GM12878 (cell line): ENCODE measurements around the gene GPR146. TPM values are rescaled to one million over a fixed set of nuclear protein-coding genes. Genes with fewer than 3 reads are reported as not detected.
A peak's percentile ranks its signal among the peaks of the same experiment; 100 is the strongest.

ENCODE experiments used
- ATAC-seq: fragments of 200-7000 bp; cut with Tn5 transposase; 3 replicates; pipeline ENCODE4 v1.9.1; 2020; ENCODE audit warnings: mild to moderate bottlenecking, moderate library complexity
- BruUV-seq: library from RNA; stranded (reverse); fragments of 400-500 nt; replicated peaks from 2 replicates; lab custom pipeline; 2021; lab: Mats Ljungman, UMichigan
- CTCF ChIA-PET: fragments of 300-600 bp; sonication (Branson Sonifier 250); formaldehyde crosslinking; extraction: SDS; loops from one replicate; lab custom pipeline; 2021; ENCODE audit warnings: inconsistent platforms; lab: Yijun Ruan, JAX
- POLR2A ChIA-PET: fragments of 350-600 bp; formaldehyde crosslinking; extraction: SDS; loops from one replicate; lab custom pipeline; 2021; ENCODE audit warnings: inconsistent platforms; lab: Charles Lee
- RAD21 ChIA-PET: fragments of 300-600 bp; sonication (Branson Sonifier 250); formaldehyde crosslinking; loops from one replicate; lab custom pipeline; 2023; ENCODE audit warnings: antibody characterized with exemption; ENCODE audit not compliant: unreplicated experiment; lab: Charles Lee
- SMC1A ChIA-PET: fragments of 300-600 bp; sonication (Branson Sonifier 250); formaldehyde crosslinking; loops from one replicate; lab custom pipeline; 2023; ENCODE audit not compliant: unreplicated experiment, uncharacterized antibody; lab: Charles Lee
- DNase-seq: peaks from one replicate; pipeline ENCODE4 v3.0.0-alpha.2; 2011; ENCODE audit warnings: low read depth, low spot score
- FAIRE-seq: peaks from 3 replicates; lab custom pipeline; 2011; peaks lifted over from hg19 to GRCh38; lab: Jason Lieb, UNC
- H2AFZ ChIP-seq: 2 replicates; pipeline ENCODE4 v1.6.0; 2011; ENCODE audit warnings: low read depth, low read length, control low read depth; ENCODE audit not compliant: control insufficient read depth
- H3K27ac ChIP-seq: 2 replicates; pipeline ENCODE4 v1.5.1; 2011; ENCODE audit warnings: control low read depth; ENCODE audit not compliant: control insufficient read depth, insufficient read depth
- H3K27me3 ChIP-seq, 2 experiments: replicated peaks in 1 of 2; 2 replicates each; pipeline versions ENCODE4 v1.6.0 to v1.6.1; 2011; ENCODE audit warnings: low read length in 1 of 2; ENCODE audit not compliant: control insufficient read depth in 2 of 2, insufficient read depth in 2 of 2
- H3K36me3 ChIP-seq, 2 experiments: 2 replicates each; pipeline ENCODE4 v1.5.1; 2011; ENCODE audit warnings: low read length in 1 of 2; ENCODE audit not compliant: control insufficient read depth in 2 of 2, insufficient read depth in 2 of 2
- H3K4me1 ChIP-seq: 2 replicates; pipeline ENCODE4 v1.6.1; 2011; ENCODE audit warnings: mild to moderate bottlenecking, low read length, moderate library complexity, mixed read lengths; ENCODE audit not compliant: control insufficient read depth, insufficient read depth
- H3K4me2 ChIP-seq: 2 replicates; pipeline ENCODE4 v1.6.0; 2011; ENCODE audit warnings: control low read depth; ENCODE audit not compliant: control insufficient read depth, insufficient read depth
- H3K4me3 ChIP-seq: fragments of 200-600 bp; sonication (generic); 2 replicates; pipeline ENCODE4 v1.5.1; 2016
- H3K79me2 ChIP-seq: 2 replicates; pipeline ENCODE4 v1.6.0; 2011; ENCODE audit warnings: low read length; ENCODE audit not compliant: control insufficient read depth, insufficient read depth
- H3K9ac ChIP-seq: 2 replicates; pipeline ENCODE4 v1.8.0; 2011; ENCODE audit warnings: low read length, control low read depth, mixed read lengths; ENCODE audit not compliant: control insufficient read depth, insufficient read depth
- H3K9me3 ChIP-seq: replicated peaks from 3 replicates; pipeline ENCODE4 v1.5.1; 2011; ENCODE audit warnings: mild to moderate bottlenecking, low read length; ENCODE audit not compliant: control insufficient read depth, insufficient read depth
- H4K20me1 ChIP-seq: 2 replicates; pipeline ENCODE4 v1.6.0; 2011; ENCODE audit not compliant: control insufficient read depth, insufficient read depth
- BHLHE40 ChIP-seq, 2 experiments: fragments of 450-650 bp in 1 of 2; IDR thresholded peaks; 2 replicates each; pipeline ENCODE4 v1.6.1; 2011 to 2017; ENCODE audit warnings: low read depth in 2 of 2, borderline replicate concordance in 1 of 2, improper control_type of control experiment in 1 of 2, low read length in 1 of 2, mild to moderate bottlenecking in 1 of 2
- CBX3 ChIP-seq: fragments of 200-600 bp; sonication (generic); IDR thresholded peaks from 2 replicates; pipeline ENCODE4 v1.6.1; 2016; ENCODE audit warnings: low read depth, borderline replicate concordance
- DPF2 ChIP-seq: fragments of 450-650 bp; IDR thresholded peaks from 2 replicates; pipeline ENCODE4 v1.6.1; 2017; ENCODE audit warnings: mild to moderate bottlenecking
- EED ChIP-seq: sonication (generic); IDR thresholded peaks from 2 replicates; pipeline ENCODE4 v1.6.1; 2016; ENCODE audit warnings: antibody characterized with exemption, low read depth
- KAT2A ChIP-seq: conservative IDR thresholded peaks from 2 replicates; pipeline ENCODE4 v1.6.1; 2011; ENCODE audit warnings: low read depth, low read length; ENCODE audit not compliant: control insufficient read depth
- MTA3 ChIP-seq: IDR thresholded peaks from 2 replicates; pipeline ENCODE4 v1.6.1; 2012; ENCODE audit warnings: low read length, inconsistent platforms, borderline replicate concordance
- PAX8 ChIP-seq: fragments of 450-650 bp; IDR thresholded peaks from 2 replicates; pipeline ENCODE4 v1.6.1; 2017; ENCODE audit warnings: mild to moderate bottlenecking, moderate library complexity
- POLR2A ChIP-seq: IDR thresholded peaks from 2 replicates; pipeline ENCODE4 v1.6.1; 2011; ENCODE audit warnings: low read depth, mild to moderate bottlenecking, low read length
- STAT3 ChIP-seq: IDR thresholded peaks from 2 replicates; pipeline ENCODE4 v1.6.1; 2011; ENCODE audit warnings: low read depth, low read length, improper control_type of control experiment
- TBL1XR1 ChIP-seq: IDR thresholded peaks from 2 replicates; pipeline ENCODE4 v1.6.1; 2012; ENCODE audit warnings: low read depth, low read length, improper control_type of control experiment
- TCF12 ChIP-seq: IDR thresholded peaks from 2 replicates; pipeline ENCODE4 v1.6.1; 2011; ENCODE audit warnings: low read depth, mild to moderate bottlenecking, low read length
- ZNF24 ChIP-seq: fragments of 450-650 bp; IDR thresholded peaks from 2 replicates; pipeline ENCODE4 v1.6.1; 2017; ENCODE audit warnings: antibody characterized with exemption, mild to moderate bottlenecking
- WGBS: methylation state at CpG from one replicate; pipeline ENCODE4 v1.1.6; 2016; ENCODE audit warnings: low lambda C conversion rate; ENCODE audit not compliant: insufficient replicate concordance, insufficient coverage; ENCODE audit errors: missing lambda C conversion rate; 5-methylcytosine and 5-hydroxymethylcytosine counted together
- in situ Hi-C: fragments of 300-500 bp; cut with MboI; formaldehyde crosslinking; loops from 9 replicates; pipeline ENCODE4 v1.14.3; 2018; ENCODE audit warnings: mixed read lengths
- intact Hi-C: fragments of 100-400 bp; cut with micrococcal nuclease; formaldehyde crosslinking; loops from one replicate; pipeline ENCODE4 v1.14.2; 2022; ENCODE audit not compliant: unreplicated experiment
- polyA plus RNA-seq, 11 experiments: library from polyadenylated mRNA; depleted of rRNA in 4 of 11; unstranded in 6 of 11; stranded (reverse) in 5 of 11; fragments of >200 nt; fragmentation: Nextera tagmentation in 4 of 11; fragmentation: Illumina TruSeq in 1 of 11; extraction: Ambion mirVana in 4 of 11; extraction: Trizol in 1 of 11; gene quantifications; 1 replicate in 1 of 11; 2 replicates in 10 of 11; pipeline versions ENCODE4 v1.2.1 to v1.2.3, GENCODE V29; 2011 to 2016; ENCODE audit warnings: inconsistent platforms in 2 of 11, missing spikeins in 2 of 11, low read depth in 1 of 11
- total RNA-seq, 4 experiments: library from RNA; depleted of rRNA in 3 of 4; stranded (reverse); fragments of >200 nt in 3 of 4; fragmentation: Illumina TruSeq in 1 of 4; extraction: Trizol in 1 of 4; gene quantifications; 2 replicates each; pipeline versions ENCODE4 v1.2.1 to v1.2.3, GENCODE V29; 2013 to 2021
- TF ChIP-seq, protein P1 (sequence below): IDR thresholded peaks from 2 replicates; pipeline ENCODE4 v1.6.1; 2011; ENCODE audit warnings: mild to moderate bottlenecking, low read depth, low read length, moderate library complexity; ENCODE audit not compliant: insufficient replicate concordance
- TF ChIP-seq, protein P2 (sequence below): fragments of 450-650 bp; IDR thresholded peaks from 2 replicates; pipeline ENCODE4 v1.6.1; 2017; ENCODE audit warnings: mild to moderate bottlenecking, low read depth, inconsistent platforms; ENCODE audit not compliant: poor library complexity, severe bottlenecking

The GPR146 gene
- total and polyA plus RNA-seq, 10 of the 15 experiments (the other 5 are each of a cell fraction or from before 2014, with no cell fraction given), result 0.19 to 12.0 (median 0.54) TPM; not detected in 2

- in situ Hi-C loops, result no loop called here
- POLR2A ChIA-PET, result interaction anchor here (0.5 kb wide), 1 partner anchor 13 kb away, joined by 8 read pairs; no protein-coding TSS in a partner anchor
- no peak overlapping the region for H3K4me2 ChIP-seq
Measured at GRCh38 chr7:1055956-1056784, 11.8 kb downstream of the GPR146 start.

DNA sequence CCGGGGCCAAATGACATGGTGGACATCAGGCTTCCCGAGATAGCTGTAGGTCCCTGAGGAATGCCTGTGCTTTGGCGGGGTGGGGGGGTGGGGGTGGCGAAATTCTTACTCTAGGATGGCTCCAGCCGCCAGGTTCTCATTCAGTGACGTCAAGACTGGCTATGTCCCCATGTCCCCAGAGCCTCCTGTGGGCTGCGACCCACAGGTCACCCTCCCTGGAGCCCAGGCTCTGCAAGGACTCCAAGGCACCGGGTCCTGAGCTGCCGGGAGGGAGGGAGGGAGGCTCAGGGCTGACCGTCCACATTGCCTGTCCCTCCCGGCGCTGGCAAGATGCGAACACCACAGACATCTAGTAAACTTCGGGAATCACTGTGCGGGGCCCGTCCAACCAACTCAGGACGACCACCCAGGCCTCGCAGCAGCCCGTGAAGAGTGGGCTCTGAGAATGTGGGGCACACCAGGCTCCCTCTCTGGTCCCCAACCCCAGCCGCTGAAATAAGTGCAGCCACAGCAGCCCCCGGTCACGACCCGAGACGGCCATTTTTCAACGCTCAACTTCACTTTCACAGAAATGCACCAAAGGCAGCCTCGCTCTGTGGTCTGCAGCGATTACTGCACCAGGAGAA lies 12.6 kb downstream of the GPR146 start:
- intact Hi-C loops (loop anchor here (1.0 kb wide), 1 partner anchor 11 kb away; no protein-coding TSS in a partner anchor), in situ Hi-C loops (no loop called here)
- POLR2A ChIA-PET, result interaction anchor here (1.6 kb wide), 1 partner anchor 13 kb away, joined by 8 read pairs; the partner anchor contains the start of gene GPR146
- CTCF ChIA-PET, result interaction anchor here (2.9 kb wide), 1 partner anchor 9 kb away, joined by 6 read pairs; no protein-coding TSS in a partner anchor
- DNase-seq (no peak), FAIRE-seq (no peak), ATAC-seq (no peak)
- RAD21 ChIA-PET, result interaction anchor here (0.6 kb wide), 1 partner anchor 82 kb away, joined by 3 read pairs; no protein-coding TSS in a partner anchor
- Histone ChIP-seq H2AFZ (no peak overlapping the region), H3K79me2 (peaks cover 9% of the 10 kb centered on the region), H3K4me1 (peaks cover 20% of the 10 kb centered on the region), H3K9ac (no peak overlapping the region), H3K27me3 (no peaks in the 10 kb centered on the region), H3K4me3 (no peak overlapping the region), H3K9me3 (no peaks in the 10 kb centered on the region), H3K4me2 (no peak overlapping the region), H3K27ac (no peak overlapping the region), H3K36me3 (peaks cover 4 to 5% of the 10 kb centered on the region in 2 experiments; a peak in 3 of 4 replicates), H4K20me1 (no peaks in the 10 kb centered on the region)
- SMC1A ChIA-PET, result no interaction called here
- WGBS, result 95% methylated on average over 23 of the region's 27 CpGs
- no TSS peak for BruUV-seq
- TF ChIP-seq KAT2A (no peak), ZNF24 (no peak), MTA3 (no peak), CBX3 (no peak), TBL1XR1 (no peak), POLR2A (no peak)
- TF ChIP-seq, protein P1, sequence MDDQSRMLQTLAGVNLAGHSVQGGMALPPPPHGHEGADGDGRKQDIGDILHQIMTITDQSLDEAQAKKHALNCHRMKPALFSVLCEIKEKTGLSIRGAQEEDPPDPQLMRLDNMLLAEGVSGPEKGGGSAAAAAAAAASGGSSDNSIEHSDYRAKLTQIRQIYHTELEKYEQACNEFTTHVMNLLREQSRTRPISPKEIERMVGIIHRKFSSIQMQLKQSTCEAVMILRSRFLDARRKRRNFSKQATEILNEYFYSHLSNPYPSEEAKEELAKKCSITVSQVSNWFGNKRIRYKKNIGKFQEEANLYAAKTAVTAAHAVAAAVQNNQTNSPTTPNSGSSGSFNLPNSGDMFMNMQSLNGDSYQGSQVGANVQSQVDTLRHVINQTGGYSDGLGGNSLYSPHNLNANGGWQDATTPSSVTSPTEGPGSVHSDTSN, result no peak
- TF ChIP-seq, protein P2, sequence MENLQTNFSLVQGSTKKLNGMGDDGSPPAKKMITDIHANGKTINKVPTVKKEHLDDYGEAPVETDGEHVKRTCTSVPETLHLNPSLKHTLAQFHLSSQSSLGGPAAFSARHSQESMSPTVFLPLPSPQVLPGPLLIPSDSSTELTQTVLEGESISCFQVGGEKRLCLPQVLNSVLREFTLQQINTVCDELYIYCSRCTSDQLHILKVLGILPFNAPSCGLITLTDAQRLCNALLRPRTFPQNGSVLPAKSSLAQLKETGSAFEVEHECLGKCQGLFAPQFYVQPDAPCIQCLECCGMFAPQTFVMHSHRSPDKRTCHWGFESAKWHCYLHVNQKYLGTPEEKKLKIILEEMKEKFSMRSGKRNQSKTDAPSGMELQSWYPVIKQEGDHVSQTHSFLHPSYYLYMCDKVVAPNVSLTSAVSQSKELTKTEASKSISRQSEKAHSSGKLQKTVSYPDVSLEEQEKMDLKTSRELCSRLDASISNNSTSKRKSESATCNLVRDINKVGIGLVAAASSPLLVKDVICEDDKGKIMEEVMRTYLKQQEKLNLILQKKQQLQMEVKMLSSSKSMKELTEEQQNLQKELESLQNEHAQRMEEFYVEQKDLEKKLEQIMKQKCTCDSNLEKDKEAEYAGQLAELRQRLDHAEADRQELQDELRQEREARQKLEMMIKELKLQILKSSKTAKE, result no peak

More at GRCh38 chr7:1055956-1056784, 11.8 kb downstream of the GPR146 start:
- DNase-seq (no peak), ATAC-seq (no peak), FAIRE-seq (no peak)
- Histone ChIP-seq H2AFZ (no peak overlapping the region), H3K27me3 (no peaks in the 10 kb centered on the region), H3K9me3 (no peaks in the 10 kb centered on the region), H3K79me2 (peaks cover 8% of the 10 kb centered on the region), H3K27ac (no peak overlapping the region), H3K9ac (no peak overlapping the region), H4K20me1 (no peaks in the 10 kb centered on the region), H3K4me3 (no peak overlapping the region), H3K36me3 (peaks cover 4 to 5% of the 10 kb centered on the region in 2 experiments; a peak in 3 of 4 replicates), H3K4me1 (peaks cover 13% of the 10 kb centered on the region)
- ChIA-PET SMC1A (interaction anchor here (0.6 kb wide), 1 partner anchor 21 kb away, joined by 3 read pairs; no protein-coding TSS in a partner anchor), RAD21 (no interaction called here), CTCF (interaction anchor here (0.8 to 2.9 kb wide), 3 partner anchors 10 to 114 kb away, joined by 3 to 6 read pairs (median 3); no protein-coding TSS in a partner anchor)
- no TSS peak for BruUV-seq
- intact Hi-C loops, result no loop called here
- TF ChIP-seq EED, result no peak
- TF ChIP-seq PAX8, result no peak
- TF ChIP-seq DPF2, result no peak
- 0 out of 2 replicates have a peak, but pooled peaks have one; percentile 30 for TF ChIP-seq TCF12
- TF ChIP-seq BHLHE40 (IDR thresholded peaks at IDR 0.05; ENCODE audit: borderline replicate concordance in 1 of 2, low read depth in 2 of 2, low read length in 1 of 2), result peak in 1 of 2 experiments; percentile 34; a peak in 1 of 4 replicates
- no peak for TF ChIP-seq STAT3
- 78% methylated on average over 29 of the region's 36 CpGs for WGBS
